Activated CD8-positive, alpha-beta memory T cell treated with anti-CD3 and anti-CD28 coated beads, Interleukin-2, amount 50 U/mL, for 24 hours (primary cell): Measurements from ENCODE around the gene HP1BP3.
"Not testable (repeated sequence)": the region's sequence is repeated elsewhere in the genome, so short reads cannot be mapped to it uniquely, and the experiment has no call there.

Source experiments
- DNase-seq: peaks from one replicate; pipeline ENCODE4 v3.0.0-alpha.2; 2020; ENCODE audit errors: extremely low read depth

Gene HP1BP3

GRCh38 chr1:20727746-20728316, 59.3 kb downstream of the HP1BP3 start:
- no peak for DNase-seq

- no peak for DNase-seq
These were observed 60.0 kb downstream of the HP1BP3 start for GRCh38 chr1:20726932-20727745.

- DNase-seq, result no peak
These were observed 60.8 kb downstream of the HP1BP3 start for GRCh38 chr1:20726118-20726911.

GRCh38 chr1:20725189-20726117, 61.7 kb downstream of the HP1BP3 start:
- no peak for DNase-seq

GRCh38 chr1:20724364-20725188, 62.5 kb downstream of the HP1BP3 start:
- DNase-seq, result no peak

GRCh38 chr1:20723537-20724363, 63.4 kb downstream of the HP1BP3 start:
- DNase-seq, result no peak

GRCh38 chr1:20723159-20723536, 64.0 kb downstream of the HP1BP3 start:
- no peak for DNase-seq

- no peak for DNase-seq
These were observed 65.7 kb downstream of the HP1BP3 start for GRCh38 chr1:20721117-20722061.

GRCh38 chr1:20720631-20721091, 66.4 kb downstream of the HP1BP3 start:
- no peak for DNase-seq

- no peak for DNase-seq
These were observed 67.1 kb downstream of the HP1BP3 start for GRCh38 chr1:20719871-20720620.

- DNase-seq, result no peak
These were observed 67.8 kb downstream of the HP1BP3 start for GRCh38 chr1:20719261-20719660.

- DNase-seq, result not testable (repeated sequence)
These were observed 68.7 kb downstream of the HP1BP3 start for GRCh38 chr1:20718343-20718882.

GRCh38 chr1:20717452-20718342, 69.4 kb downstream of the HP1BP3 start, which contains the start of gene KIF17:
Gene KIF17 (minus strand): TSS chr1:20718007. CDS start chr1:20717706, 301 bp downstream.
- no peak for DNase-seq

GRCh38 chr1:20716232-20716631, 70.9 kb downstream of the HP1BP3 start:
- no peak for DNase-seq

GRCh38 chr1:20715406-20715805, 71.7 kb downstream of the HP1BP3 start:
- DNase-seq, result no peak

GRCh38 chr1:20713440-20713839, 73.7 kb downstream of the HP1BP3 start:
- no peak for DNase-seq
